H1 (cell line): ENCODE measurements around the gene SLC25A26. TPM values are rescaled to one million over a fixed set of nuclear protein-coding genes. Genes with fewer than 3 reads are reported as not detected.

Experiments used
- CEBPB ChIP-seq: IDR thresholded peaks from 2 replicates; pipeline ENCODE4 v1.6.1; 2012; ENCODE audit warnings: low read depth, low read length
- TAF7 ChIP-seq: optimal IDR thresholded peaks from 2 replicates; pipeline ENCODE3; 2011; ENCODE audit warnings: low read depth, mild to moderate bottlenecking, inconsistent platforms, low read length, moderate library complexity, borderline replicate concordance
- YY1 ChIP-seq: IDR thresholded peaks from 2 replicates; pipeline ENCODE4 v1.6.1; 2011; ENCODE audit warnings: low read depth, mild to moderate bottlenecking, low read length
- polyA plus RNA-seq, 7 experiments: library from polyadenylated mRNA; depleted of rRNA in 3 of 7; stranded (reverse) in 5 of 7; unstranded in 2 of 7; fragments of >200 nt in 5 of 7; fragments of 200-250 nt in 2 of 7; gene quantifications; 1 replicate in 5 of 7; 2 replicates in 1 of 7; 4 replicates in 1 of 7; pipeline versions ENCODE4 v1.2.1 to v1.2.3, GENCODE V29; 2011 to 2013; ENCODE audit warnings: missing spikeins in 2 of 7, mixed read lengths in 2 of 7
- total RNA-seq: library from RNA; stranded (reverse); fragmentation: NEBNext Ultra II Directional; extraction: Animal tissue kit (Norgen Biotek cat#: 25700); gene quantifications from 2 replicates; pipeline ENCODE4 v1.2.1, GENCODE V29; 2021
- TF ChIP-seq, protein P1 (sequence below): fragments of 300-600 bp; sonication (generic); IDR thresholded peaks from 2 replicates; pipeline ENCODE4 v1.7.1; 2012; ENCODE audit warnings: low read length, moderate library complexity, mild to moderate bottlenecking, inconsistent platforms; ENCODE audit not compliant: insufficient replicate concordance
- TF ChIP-seq, protein P2 (sequence below): IDR thresholded peaks from 2 replicates; pipeline ENCODE4 v1.6.1; 2011; ENCODE audit warnings: low read length, improper control_type of control experiment

The SLC25A26 gene
- total and polyA plus RNA-seq, 2 of the 8 experiments (the other 6 are each of a cell fraction or from before 2014, with no cell fraction given), result 30.0 to 37.0 TPM

DNA sequence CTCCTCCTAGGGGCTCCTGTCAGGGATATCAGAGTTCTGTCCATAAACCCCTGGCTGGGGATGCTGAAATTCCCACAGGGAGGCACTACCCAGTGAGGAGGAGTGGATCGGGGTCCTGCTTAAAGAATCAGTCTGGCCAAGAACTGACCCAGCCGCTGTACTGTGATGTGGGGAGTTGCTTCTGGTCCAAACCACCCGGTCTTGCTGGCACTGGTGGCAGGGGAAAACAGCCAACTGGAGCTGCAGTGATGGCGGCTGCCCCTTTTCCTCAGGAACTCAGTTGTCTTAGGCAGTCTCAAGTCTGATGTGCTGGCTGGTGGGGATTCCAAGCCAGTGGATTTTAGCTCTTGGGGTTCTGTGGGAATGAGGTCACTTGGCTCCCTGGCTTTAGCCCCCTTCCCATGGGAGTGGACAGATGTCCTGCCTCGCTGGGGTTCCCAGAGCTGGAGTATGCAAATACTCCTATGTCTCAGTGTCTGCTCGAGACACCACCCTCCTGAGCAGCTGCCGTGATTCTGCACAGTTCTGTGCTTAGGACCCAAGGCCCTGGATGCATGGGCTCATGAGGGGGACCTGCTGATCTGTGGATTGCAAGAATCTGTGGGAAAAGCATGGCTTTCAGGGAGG, 97.1 kb downstream of the SLC25A26 start (continued):
- TF ChIP-seq, protein P1, sequence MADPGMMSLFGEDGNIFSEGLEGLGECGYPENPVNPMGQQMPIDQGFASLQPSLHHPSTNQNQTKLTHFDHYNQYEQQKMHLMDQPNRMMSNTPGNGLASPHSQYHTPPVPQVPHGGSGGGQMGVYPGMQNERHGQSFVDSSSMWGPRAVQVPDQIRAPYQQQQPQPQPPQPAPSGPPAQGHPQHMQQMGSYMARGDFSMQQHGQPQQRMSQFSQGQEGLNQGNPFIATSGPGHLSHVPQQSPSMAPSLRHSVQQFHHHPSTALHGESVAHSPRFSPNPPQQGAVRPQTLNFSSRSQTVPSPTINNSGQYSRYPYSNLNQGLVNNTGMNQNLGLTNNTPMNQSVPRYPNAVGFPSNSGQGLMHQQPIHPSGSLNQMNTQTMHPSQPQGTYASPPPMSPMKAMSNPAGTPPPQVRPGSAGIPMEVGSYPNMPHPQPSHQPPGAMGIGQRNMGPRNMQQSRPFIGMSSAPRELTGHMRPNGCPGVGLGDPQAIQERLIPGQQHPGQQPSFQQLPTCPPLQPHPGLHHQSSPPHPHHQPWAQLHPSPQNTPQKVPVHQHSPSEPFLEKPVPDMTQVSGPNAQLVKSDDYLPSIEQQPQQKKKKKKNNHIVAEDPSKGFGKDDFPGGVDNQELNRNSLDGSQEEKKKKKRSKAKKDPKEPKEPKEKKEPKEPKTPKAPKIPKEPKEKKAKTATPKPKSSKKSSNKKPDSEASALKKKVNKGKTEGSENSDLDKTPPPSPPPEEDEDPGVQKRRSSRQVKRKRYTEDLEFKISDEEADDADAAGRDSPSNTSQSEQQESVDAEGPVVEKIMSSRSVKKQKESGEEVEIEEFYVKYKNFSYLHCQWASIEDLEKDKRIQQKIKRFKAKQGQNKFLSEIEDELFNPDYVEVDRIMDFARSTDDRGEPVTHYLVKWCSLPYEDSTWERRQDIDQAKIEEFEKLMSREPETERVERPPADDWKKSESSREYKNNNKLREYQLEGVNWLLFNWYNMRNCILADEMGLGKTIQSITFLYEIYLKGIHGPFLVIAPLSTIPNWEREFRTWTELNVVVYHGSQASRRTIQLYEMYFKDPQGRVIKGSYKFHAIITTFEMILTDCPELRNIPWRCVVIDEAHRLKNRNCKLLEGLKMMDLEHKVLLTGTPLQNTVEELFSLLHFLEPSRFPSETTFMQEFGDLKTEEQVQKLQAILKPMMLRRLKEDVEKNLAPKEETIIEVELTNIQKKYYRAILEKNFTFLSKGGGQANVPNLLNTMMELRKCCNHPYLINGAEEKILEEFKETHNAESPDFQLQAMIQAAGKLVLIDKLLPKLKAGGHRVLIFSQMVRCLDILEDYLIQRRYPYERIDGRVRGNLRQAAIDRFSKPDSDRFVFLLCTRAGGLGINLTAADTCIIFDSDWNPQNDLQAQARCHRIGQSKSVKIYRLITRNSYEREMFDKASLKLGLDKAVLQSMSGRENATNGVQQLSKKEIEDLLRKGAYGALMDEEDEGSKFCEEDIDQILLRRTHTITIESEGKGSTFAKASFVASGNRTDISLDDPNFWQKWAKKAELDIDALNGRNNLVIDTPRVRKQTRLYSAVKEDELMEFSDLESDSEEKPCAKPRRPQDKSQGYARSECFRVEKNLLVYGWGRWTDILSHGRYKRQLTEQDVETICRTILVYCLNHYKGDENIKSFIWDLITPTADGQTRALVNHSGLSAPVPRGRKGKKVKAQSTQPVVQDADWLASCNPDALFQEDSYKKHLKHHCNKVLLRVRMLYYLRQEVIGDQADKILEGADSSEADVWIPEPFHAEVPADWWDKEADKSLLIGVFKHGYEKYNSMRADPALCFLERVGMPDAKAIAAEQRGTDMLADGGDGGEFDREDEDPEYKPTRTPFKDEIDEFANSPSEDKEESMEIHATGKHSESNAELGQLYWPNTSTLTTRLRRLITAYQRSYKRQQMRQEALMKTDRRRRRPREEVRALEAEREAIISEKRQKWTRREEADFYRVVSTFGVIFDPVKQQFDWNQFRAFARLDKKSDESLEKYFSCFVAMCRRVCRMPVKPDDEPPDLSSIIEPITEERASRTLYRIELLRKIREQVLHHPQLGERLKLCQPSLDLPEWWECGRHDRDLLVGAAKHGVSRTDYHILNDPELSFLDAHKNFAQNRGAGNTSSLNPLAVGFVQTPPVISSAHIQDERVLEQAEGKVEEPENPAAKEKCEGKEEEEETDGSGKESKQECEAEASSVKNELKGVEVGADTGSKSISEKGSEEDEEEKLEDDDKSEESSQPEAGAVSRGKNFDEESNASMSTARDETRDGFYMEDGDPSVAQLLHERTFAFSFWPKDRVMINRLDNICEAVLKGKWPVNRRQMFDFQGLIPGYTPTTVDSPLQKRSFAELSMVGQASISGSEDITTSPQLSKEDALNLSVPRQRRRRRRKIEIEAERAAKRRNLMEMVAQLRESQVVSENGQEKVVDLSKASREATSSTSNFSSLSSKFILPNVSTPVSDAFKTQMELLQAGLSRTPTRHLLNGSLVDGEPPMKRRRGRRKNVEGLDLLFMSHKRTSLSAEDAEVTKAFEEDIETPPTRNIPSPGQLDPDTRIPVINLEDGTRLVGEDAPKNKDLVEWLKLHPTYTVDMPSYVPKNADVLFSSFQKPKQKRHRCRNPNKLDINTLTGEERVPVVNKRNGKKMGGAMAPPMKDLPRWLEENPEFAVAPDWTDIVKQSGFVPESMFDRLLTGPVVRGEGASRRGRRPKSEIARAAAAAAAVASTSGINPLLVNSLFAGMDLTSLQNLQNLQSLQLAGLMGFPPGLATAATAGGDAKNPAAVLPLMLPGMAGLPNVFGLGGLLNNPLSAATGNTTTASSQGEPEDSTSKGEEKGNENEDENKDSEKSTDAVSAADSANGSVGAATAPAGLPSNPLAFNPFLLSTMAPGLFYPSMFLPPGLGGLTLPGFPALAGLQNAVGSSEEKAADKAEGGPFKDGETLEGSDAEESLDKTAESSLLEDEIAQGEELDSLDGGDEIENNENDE, result no peak
- TF ChIP-seq YY1 (no peak), TAF7 (no peak), CEBPB (no peak)
- TF ChIP-seq, protein P2, sequence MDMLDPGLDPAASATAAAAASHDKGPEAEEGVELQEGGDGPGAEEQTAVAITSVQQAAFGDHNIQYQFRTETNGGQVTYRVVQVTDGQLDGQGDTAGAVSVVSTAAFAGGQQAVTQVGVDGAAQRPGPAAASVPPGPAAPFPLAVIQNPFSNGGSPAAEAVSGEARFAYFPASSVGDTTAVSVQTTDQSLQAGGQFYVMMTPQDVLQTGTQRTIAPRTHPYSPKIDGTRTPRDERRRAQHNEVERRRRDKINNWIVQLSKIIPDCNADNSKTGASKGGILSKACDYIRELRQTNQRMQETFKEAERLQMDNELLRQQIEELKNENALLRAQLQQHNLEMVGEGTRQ, result no peak
